Progenitor cell of endocrine pancreas (in vitro differentiated cells): Measurements from ENCODE around the gene OPRL1. TPM values are rescaled to one million over a fixed set of nuclear protein-coding genes. Genes with fewer than 3 reads are reported as not detected.
"Not testable (repeated sequence)": the region's sequence is repeated elsewhere in the genome, so short reads cannot be mapped to it uniquely, and the experiment has no call there.

Source experiments
- DNase-seq: peaks from one replicate; pipeline ENCODE4 v3.0.0; 2021; ENCODE audit warnings: low spot score; ENCODE audit not compliant: unreplicated experiment
- H3K27ac Mint-ChIP-seq: 2 replicates; pipeline ENCODE4 v1.8.0; 2021; ENCODE audit warnings: mild to moderate bottlenecking, moderate library complexity, mixed read lengths
- H3K27me3 Mint-ChIP-seq: 2 replicates; pipeline ENCODE4 v1.8.0; 2021; ENCODE audit warnings: mixed read lengths
- H3K36me3 Mint-ChIP-seq: 2 replicates; pipeline ENCODE4 v1.8.0; 2022; ENCODE audit warnings: mixed read lengths; ENCODE audit not compliant: insufficient read depth
- H3K4me1 Mint-ChIP-seq: 2 replicates; pipeline ENCODE4 v1.8.0; 2021; ENCODE audit warnings: low read depth, mixed read lengths
- H3K4me3 Mint-ChIP-seq: 2 replicates; pipeline ENCODE4 v1.8.0; 2021; ENCODE audit warnings: low read depth, mild to moderate bottlenecking, moderate library complexity, mixed read lengths
- H3K9me3 Mint-ChIP-seq: 2 replicates; pipeline ENCODE4 v1.8.0; 2021; ENCODE audit warnings: low read depth, mixed read lengths
- total RNA-seq: library from RNA; stranded (reverse); gene quantifications from 2 replicates; pipeline ENCODE4 v1.2.1, GENCODE V29; 2021
- TF ChIP-seq, protein P1 (sequence below): fragments of 200-600 bp; sonication (generic); IDR thresholded peaks from one replicate; pipeline ENCODE4 v1.5.0; 2021; ENCODE audit warnings: antibody characterized with exemption, mild to moderate bottlenecking; ENCODE audit not compliant: unreplicated experiment

Gene OPRL1
- total RNA-seq, 1 donor from 2014 or later, result 1.5 TPM

DNA sequence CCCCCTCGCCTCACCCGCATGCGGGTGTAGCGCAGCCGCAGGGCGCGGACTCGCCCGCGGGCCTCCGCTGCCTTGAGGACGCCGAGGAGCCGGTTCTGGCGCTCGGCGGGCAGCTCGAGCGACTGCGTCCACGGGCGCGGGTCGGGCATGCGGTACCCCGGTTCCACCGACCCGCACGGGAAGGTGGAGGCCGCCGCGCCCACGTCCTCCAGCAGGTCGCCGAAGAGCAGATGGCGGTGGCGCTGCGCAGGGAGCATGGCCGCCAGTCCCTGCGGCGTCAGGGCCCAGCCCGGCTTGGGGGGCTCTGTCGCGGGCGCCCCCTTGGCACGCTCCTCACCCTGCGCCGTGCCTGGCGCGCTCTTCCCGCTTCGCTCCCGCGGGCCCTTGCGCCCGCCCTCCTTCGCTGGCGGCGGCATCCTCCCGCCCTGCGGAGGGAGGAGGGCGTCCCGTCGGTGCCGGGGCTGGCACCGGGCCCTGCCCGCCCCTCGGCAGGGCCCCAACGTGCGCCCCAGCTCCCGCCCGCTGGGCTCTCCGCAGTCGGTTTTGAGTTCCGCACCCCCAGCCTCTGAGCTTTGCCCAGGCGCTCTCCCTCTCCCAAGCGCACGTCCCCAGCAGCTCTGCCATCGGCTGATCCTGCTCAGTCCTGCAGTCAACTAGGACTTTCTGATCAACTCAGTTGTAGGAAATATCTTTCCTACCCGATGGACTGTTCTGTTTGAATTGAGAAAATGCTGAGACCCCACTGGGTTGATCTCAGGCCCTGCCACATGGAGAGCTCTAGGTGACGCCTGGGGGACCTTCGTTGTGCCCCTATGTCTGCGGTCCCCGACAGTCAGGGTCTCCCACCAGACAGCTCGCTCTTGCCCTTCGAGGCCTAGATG is 4.2 kb downstream of the OPRL1 start, which contains the start of gene LKAAEAR1:
LKAAEAR1 (minus strand) TSS at position 595 of the 881 bp plus-strand sequence; CDS start at position 416, 179 bp downstream.
- DNase-seq, result no peak
- no peaks in the 10 kb centered on the region for H3K36me3 Mint-ChIP-seq
- H3K27me3 Mint-ChIP-seq, result peaks cover 64% of the 10 kb centered on the region
- H3K4me1 Mint-ChIP-seq, result peaks cover 7% of the 10 kb centered on the region
- no peak within 1 kb of the TSS for H3K27ac Mint-ChIP-seq
- TF ChIP-seq, protein P1, sequence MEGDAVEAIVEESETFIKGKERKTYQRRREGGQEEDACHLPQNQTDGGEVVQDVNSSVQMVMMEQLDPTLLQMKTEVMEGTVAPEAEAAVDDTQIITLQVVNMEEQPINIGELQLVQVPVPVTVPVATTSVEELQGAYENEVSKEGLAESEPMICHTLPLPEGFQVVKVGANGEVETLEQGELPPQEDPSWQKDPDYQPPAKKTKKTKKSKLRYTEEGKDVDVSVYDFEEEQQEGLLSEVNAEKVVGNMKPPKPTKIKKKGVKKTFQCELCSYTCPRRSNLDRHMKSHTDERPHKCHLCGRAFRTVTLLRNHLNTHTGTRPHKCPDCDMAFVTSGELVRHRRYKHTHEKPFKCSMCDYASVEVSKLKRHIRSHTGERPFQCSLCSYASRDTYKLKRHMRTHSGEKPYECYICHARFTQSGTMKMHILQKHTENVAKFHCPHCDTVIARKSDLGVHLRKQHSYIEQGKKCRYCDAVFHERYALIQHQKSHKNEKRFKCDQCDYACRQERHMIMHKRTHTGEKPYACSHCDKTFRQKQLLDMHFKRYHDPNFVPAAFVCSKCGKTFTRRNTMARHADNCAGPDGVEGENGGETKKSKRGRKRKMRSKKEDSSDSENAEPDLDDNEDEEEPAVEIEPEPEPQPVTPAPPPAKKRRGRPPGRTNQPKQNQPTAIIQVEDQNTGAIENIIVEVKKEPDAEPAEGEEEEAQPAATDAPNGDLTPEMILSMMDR, result no peak
- H3K4me3 Mint-ChIP-seq, result peak within 1 kb of the TSS; percentile 74
- H3K9me3 Mint-ChIP-seq, result no peaks in the 10 kb centered on the region

DNA sequence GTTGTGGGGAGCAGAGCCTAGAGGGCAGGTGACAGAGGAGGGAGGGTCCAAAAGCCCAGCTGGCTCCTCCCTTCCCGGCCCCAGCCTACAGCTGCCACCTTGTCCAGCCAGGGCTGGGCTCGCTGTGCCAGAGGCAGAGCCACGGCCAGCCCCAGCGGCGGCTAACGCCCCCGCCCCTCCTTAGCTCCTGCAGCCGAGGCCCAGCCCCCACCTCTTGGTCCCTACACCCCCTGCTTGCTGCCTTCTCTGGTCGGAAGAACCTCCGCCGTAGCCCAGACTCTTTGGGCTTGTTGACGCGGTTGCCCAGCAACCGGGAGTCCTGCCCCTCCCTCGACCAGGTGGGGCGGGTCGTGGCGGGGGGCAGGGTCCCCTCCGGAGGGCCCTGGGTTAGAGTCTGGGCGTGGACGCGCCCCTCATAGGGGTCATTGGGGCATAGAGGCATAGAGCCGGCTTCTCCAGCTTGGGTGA is 4.8 kb downstream of the OPRL1 start:
- H3K4me3 Mint-ChIP-seq, result peak overlapping the region; percentile 74
- H3K27me3 Mint-ChIP-seq, result peaks cover 68% of the 10 kb centered on the region
- H3K27ac Mint-ChIP-seq, result no peak overlapping the region
- no peaks in the 10 kb centered on the region for H3K9me3 Mint-ChIP-seq
- no peaks in the 10 kb centered on the region for H3K36me3 Mint-ChIP-seq
- TF ChIP-seq, protein P1, result no peak
- peaks cover 6% of the 10 kb centered on the region for H3K4me1 Mint-ChIP-seq
- no peak for DNase-seq

DNA sequence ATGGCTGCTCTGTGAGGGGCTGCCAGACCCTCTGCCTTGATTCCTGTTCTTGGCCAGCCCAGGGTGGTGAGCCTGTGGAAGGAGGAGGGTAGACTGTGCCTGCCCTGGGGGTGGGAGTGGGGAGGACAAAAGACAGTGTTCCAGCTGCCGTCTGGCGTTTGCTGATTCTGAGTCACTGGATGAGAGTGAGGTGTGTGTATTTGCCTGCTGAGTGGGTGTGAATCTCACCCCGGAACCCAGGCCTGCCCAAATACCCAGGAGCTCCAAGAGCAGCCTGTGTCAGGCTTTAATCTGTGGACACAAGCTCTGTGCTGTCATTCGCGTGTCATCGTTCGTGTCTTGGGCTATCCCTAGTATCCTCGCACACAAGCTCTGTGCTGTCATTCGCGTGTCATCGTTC is 6.9 kb downstream of the OPRL1 start:
- H3K36me3 Mint-ChIP-seq, result no peaks in the 10 kb centered on the region
- no peak overlapping the region for H3K27ac Mint-ChIP-seq
- peaks cover 65% of the 10 kb centered on the region for H3K27me3 Mint-ChIP-seq
- no peak overlapping the region for H3K4me3 Mint-ChIP-seq
- TF ChIP-seq, protein P1, result no peak
- H3K9me3 Mint-ChIP-seq, result no peaks in the 10 kb centered on the region
- peaks cover 2% of the 10 kb centered on the region for H3K4me1 Mint-ChIP-seq
- DNase-seq, result no peak

DNA sequence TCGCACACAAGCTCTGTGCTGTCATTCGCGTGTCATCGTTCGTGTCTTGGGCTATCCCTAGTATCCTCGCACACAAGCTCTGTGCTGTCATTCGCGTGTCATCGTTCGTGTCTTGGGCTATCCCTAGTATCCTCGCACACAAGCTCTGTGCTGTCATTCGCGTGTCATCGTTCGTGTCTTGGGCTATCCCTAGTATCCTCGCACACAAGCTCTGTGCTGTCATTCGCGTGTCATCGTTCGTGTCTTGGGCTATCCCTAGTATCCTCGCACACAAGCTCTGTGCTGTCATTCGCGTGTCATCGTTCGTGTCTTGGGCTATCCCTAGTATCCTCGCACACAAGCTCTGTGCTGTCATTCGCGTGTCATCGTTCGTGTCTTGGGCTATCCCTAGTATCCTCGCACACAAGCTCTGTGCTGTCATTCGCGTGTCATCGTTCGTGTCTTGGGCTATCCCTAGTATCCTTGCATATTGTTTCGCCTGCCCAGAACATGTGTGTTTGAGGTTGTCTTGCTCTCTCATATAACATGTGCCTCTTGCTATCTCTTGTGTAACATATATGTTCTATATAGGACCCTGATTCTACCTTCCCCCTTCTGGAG is 7.4 kb downstream of the OPRL1 start:
- not testable (repeated sequence) for H3K36me3 Mint-ChIP-seq, H3K9me3 Mint-ChIP-seq, H3K4me1 Mint-ChIP-seq, DNase-seq, H3K4me3 Mint-ChIP-seq, H3K27ac Mint-ChIP-seq
- H3K27me3 Mint-ChIP-seq, result peaks cover 63% of the 10 kb centered on the region

DNA sequence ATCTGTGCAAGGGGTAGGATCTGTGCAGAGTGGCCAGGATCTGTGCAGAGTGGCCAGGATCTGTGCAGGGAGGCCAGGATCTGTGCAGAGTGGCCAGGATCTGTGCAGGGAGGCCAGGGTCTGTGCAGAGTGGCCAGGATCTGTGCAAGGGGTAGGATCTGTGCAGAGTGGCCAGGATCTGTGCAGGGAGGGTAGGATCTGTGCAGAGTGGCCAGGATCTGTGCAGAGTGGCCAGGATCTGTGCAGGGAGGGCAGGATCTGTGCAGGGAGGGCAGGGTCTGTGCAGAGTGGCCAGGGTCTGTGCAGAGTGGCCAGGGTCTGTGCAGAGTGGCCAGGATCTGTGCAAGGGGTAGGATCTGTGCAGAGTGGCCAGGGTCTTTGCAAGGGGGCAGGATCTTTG is 8.7 kb downstream of the OPRL1 start:
- not testable (repeated sequence) for H3K4me3 Mint-ChIP-seq, H3K27ac Mint-ChIP-seq, H3K9me3 Mint-ChIP-seq, H3K4me1 Mint-ChIP-seq, DNase-seq, H3K36me3 Mint-ChIP-seq
- H3K27me3 Mint-ChIP-seq, result peaks cover 58% of the 10 kb centered on the region

DNA sequence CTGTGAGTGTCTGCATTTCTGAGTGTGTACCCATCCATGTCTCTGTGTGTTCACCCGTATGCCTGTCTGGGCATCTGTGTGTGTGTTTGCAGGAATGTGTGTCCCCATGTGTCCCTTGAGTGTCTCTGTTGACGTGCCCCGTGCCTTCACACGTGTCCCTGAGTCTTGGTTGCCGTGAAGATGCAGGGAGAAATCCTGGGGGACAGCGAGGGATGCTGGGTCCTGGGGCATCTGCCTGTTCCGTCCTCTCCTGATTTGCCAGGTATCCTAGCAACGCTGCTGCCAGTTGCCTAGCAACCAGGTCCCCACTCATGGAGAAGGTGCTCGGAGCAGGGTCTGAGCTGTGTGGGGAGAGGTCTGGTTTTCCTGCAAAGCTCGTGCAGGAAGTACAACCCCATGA is 10.3 kb downstream of the OPRL1 start:
- TF ChIP-seq, protein P1, result no peak
- H3K4me3 Mint-ChIP-seq, result no peak overlapping the region
- DNase-seq, result no peak
- H3K9me3 Mint-ChIP-seq, result no peaks in the 10 kb centered on the region
- H3K4me1 Mint-ChIP-seq, result peaks cover 6% of the 10 kb centered on the region
- peaks cover 50% of the 10 kb centered on the region for H3K27me3 Mint-ChIP-seq
- no peaks in the 10 kb centered on the region for H3K36me3 Mint-ChIP-seq
- peak overlapping the region; percentile 84 for H3K27ac Mint-ChIP-seq
